IMR-90 (cell line): ENCODE results near the gene TBC1D3B.

ENCODE experiments used
- FOS ChIP-seq: fragments of 150-350 bp; IDR thresholded peaks from 2 replicates; pipeline ENCODE4 v1.6.1; 2016; ENCODE audit warnings: low read depth, low read length
- MAZ ChIP-seq: IDR thresholded peaks from 2 replicates; pipeline ENCODE4 v1.6.1; 2012; ENCODE audit warnings: low read depth, mild to moderate bottlenecking, low read length, improper control_type of control experiment, moderate library complexity, borderline replicate concordance
- NFE2L2 ChIP-seq: fragments of 150-350 bp; IDR thresholded peaks from 2 replicates; pipeline ENCODE4 v1.6.1; 2016; ENCODE audit warnings: low read depth, mild to moderate bottlenecking, low read length
- POLR2A ChIP-seq: IDR thresholded peaks from 2 replicates; pipeline ENCODE4 v1.6.1; 2012; ENCODE audit warnings: mild to moderate bottlenecking, low read depth, low read length
- RAD21 ChIP-seq: IDR thresholded peaks from 2 replicates; pipeline ENCODE4 v1.6.1; 2012; ENCODE audit warnings: low read length, improper control_type of control experiment
- TF ChIP-seq, protein P1 (sequence below): conservative IDR thresholded peaks from 2 replicates; pipeline ENCODE4 v1.5.1; 2012; ENCODE audit warnings: mild to moderate bottlenecking, low read depth, low read length, improper control_type of control experiment

DNA sequence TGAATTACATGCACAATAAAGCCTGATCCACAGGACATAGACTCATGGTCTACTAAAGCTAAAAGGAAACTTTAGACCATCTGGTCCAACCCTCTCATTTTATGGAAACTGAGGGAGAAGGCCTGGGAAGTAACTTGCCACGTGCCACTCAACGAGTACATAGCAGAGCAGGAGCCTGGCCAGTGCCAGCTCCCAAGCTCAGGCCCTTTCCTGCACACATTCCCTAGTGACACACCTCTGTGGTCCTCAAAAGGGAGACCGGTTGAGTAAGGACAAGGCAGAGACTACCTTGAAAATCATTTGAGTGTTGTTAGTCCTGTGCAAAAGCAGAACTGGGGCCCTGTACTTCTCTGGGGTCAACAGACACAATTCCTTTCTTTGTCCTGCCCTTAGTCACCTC lies 37.3 kb upstream of the TBC1D3B start:
- no peak for TF ChIP-seq RAD21
- TF ChIP-seq, protein P1, sequence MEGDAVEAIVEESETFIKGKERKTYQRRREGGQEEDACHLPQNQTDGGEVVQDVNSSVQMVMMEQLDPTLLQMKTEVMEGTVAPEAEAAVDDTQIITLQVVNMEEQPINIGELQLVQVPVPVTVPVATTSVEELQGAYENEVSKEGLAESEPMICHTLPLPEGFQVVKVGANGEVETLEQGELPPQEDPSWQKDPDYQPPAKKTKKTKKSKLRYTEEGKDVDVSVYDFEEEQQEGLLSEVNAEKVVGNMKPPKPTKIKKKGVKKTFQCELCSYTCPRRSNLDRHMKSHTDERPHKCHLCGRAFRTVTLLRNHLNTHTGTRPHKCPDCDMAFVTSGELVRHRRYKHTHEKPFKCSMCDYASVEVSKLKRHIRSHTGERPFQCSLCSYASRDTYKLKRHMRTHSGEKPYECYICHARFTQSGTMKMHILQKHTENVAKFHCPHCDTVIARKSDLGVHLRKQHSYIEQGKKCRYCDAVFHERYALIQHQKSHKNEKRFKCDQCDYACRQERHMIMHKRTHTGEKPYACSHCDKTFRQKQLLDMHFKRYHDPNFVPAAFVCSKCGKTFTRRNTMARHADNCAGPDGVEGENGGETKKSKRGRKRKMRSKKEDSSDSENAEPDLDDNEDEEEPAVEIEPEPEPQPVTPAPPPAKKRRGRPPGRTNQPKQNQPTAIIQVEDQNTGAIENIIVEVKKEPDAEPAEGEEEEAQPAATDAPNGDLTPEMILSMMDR = no peak
- TF ChIP-seq POLR2A = no peak
- no peak for TF ChIP-seq MAZ
- TF ChIP-seq FOS = no peak
- TF ChIP-seq NFE2L2 = no peak
